Measurements from ENCODE around the gene RET.
"Not testable (repeated sequence)": the region's sequence is repeated elsewhere in the genome, so short reads cannot be mapped to it uniquely, and the experiment has no call there.

RET gene

DNA sequence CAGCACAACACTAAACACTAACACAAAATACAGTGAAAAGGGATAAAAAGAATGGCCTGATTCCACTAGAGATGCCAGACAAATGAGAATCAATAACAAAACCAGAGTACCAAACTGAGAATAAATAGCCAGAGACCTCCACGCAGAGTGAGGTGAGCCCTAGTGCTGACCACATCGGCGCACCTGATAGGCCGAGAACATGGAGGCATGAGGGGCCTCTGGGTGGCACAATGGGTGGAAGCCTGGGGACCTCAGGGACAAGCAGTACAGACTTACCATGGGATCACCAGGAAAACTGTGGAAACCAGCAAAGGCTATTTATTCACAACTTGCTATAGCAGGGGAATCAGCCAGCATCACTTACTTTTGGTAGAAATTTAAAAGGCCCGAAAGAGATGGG is 59.6 kb downstream of the RET start:
- no peak for DNase-seq (ENCODE audit: low read depth)

GRCh38 chr10:43136995-43137716 is 60.3 kb downstream of the RET start:
- DNase-seq (ENCODE audit: low read depth) = no peak

DNA sequence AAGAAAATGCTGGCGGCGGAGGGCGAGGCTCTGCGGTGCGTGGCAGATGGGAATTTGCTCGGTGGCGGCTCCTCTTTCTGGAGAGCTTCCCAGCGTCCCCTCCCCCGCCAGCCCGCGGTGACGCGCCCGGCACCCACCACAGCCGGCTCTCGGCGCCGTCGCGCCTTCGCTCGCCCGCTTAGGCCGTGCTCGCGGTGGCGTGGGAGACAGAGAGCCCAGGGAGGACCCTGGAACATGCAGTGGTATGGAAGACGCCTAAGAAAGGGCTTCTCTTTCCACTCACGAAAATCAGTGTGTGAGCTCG is 60.8 kb downstream of the RET start:
- DNase-seq (ENCODE audit: low read depth) = no peak

DNA sequence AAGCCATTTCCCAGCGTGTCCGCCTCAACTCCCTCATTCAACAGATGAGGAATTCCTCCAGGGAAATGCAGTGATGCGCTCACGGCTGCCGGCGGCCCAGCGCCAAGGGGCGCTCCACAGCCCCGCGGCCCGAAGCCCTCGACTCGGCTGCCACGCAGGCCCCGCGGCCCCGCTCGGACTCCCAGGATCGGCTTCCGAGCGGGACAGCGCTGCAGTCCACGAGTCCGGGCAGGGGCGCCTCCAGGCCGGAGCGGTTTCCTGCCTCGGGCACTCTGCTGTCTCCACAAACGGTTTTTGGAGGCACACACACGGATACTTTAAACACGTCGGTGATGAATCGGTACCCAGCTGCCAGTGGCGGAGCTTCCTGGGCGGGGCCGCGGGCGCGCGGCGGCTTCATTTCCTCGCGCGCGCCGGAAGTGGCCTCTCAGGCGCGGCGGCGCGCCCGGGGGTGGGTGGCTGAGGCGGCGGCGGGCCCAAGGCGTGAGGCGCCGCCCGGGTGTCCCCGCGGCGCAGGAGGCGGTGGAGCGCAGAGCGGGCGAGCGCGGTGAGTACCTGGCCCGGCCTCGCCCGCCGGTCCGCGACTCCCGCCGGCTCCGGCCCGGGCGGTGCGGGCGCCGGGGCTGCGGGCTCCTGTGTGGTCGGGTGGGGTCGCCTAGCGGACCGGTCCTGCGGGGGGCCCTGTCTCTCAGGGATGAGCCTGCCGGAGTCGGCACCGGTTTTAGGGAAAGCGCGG is 61.3 kb downstream of the RET start, which contains the start of gene CSGALNACT2:
CSGALNACT2 (plus strand) TSS at position 425 of the 736 bp plus-strand sequence. CDS start 16,705 bp downstream, outside the sequence.
- DNase-seq (ENCODE audit: low read depth) = peak; percentile 84

- no peak for DNase-seq (ENCODE audit: low read depth)
Observed at GRCh38 chr10:43138757-43139241, 61.9 kb downstream of the RET start.

GRCh38 chr10:43141421-43141820 is 64.6 kb downstream of the RET start:
- DNase-seq (ENCODE audit: low read depth) = no peak

- DNase-seq (ENCODE audit: low read depth) = no peak
Observed at GRCh38 chr10:43145311-43145710, 68.4 kb downstream of the RET start.

DNA sequence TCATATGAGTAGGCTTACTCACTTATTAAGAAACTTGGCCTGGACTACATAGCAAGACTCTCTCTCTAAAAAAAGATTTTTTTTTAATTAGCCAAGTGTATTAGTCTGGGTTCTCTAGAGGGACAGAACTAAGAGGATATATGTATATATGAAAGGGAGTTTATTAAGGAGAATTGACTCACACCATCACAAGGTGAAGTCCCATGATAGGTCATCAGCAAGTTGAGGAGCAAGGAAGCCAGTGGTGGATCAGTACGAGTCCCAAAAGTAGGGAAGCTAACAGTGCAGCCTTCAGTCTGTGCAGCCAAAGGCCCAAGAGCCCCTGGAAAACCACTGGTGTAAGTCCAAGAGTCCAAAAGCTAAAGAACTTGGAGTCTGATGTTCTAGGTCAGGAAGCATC is 69.1 kb downstream of the RET start:
- DNase-seq (ENCODE audit: low read depth) = not testable (repeated sequence)

DNA sequence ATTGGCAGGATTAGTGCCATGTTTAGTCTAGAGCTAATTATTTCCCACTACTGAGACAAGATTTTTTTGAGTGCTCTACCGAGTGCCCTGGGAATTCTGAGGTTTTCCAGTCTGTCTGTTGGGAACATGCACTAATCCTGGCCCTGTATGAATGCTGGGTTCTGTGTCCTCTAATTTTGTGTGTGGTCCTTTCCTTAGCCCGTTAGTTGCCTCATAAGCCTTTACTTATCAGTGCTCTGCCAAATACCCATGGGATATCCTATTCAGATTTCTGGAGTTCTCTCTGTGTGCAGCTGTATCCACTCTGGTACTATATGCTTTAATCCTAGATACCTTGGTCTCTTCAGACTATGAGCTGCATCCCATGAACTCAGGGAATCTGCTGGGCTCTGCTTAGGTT is 74.5 kb downstream of the RET start:
- no peak for DNase-seq (ENCODE audit: low read depth)

- no peak for DNase-seq (ENCODE audit: low read depth)
Observed at GRCh38 chr10:43153901-43154300, 77.0 kb downstream of the RET start.

DNA sequence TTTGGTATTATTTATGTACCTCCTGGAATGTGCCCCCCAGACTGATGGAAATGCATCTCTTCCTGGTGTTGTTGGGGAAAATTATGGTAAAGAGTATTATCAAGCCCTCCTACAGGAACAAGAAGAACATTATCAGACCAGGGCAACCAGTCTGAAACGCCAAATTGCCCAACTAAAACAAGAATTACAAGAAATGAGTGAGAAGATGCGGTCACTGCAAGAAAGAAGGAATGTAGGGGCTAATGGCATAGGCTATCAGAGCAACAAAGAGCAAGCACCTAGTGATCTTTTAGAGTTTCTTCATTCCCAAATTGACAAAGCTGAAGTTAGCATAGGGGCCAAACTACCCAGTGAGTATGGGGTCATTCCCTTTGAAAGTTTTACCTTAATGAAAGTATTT is 78.4 kb downstream of the RET start:
- no peak for DNase-seq (ENCODE audit: low read depth)

GRCh38 chr10:43155741-43156140 is 78.9 kb downstream of the RET start:
- no peak for DNase-seq (ENCODE audit: low read depth)

- DNase-seq (ENCODE audit: low read depth) = no peak
Observed at GRCh38 chr10:43156590-43157341, 79.9 kb downstream of the RET start.

DNA sequence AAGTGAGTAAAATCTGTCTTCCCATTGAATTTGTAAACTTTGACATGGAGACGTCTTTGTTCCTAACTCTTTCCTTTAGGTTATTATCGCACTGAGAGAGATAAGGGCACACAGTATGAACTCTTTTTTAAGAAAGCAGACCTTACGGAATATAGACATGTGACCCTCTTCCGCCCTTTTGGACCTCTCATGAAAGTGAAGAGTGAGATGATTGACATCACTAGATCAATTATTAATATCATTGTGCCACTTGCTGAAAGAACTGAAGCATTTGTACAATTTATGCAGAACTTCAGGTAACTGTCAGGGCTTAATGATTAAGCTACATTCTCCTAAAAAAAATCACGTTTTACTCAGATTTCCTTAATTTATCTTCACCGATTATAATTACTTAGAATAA is 81.8 kb downstream of the RET start:
- no peak for DNase-seq (ENCODE audit: low read depth)

GRCh38 chr10:43160046-43160920 is 83.4 kb downstream of the RET start:
- DNase-seq (ENCODE audit: low read depth) = no peak

DNA sequence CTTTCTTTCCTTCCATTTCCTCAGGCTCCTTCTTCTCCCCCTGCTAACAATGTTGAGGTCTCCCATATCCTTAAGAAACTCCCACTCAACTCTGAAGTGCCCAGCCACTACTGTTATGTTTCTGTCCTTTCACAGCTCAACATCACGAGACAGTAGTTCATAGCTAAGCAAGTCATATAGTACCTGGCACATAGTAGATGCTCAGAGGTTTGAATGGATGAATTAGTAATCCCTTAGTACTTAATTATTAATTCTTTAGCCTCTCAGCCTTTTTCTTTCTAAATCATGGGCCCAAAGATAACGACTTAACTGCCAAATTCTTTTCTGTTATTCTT is 84.0 kb downstream of the RET start:
- DNase-seq (ENCODE audit: low read depth) = no peak

DNA sequence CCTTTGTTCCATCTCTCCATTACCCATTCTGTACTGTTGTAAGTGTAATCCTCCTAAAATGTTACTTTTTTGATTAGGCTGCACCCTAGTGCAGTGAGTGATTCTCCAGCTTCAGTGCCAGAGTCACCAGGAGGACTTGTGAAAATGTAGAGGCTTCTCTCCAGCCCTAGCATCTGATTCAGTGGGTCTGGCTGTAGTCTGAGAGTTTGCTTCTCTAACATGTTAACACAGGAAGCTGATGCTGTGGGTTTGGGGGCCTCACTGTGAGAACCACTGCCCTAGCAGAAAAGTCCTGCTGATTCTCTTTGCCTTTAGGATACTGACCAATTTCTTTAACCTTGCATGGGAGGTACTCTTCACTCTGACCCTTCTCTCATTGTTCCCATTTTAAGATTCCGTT is 85.7 kb downstream of the RET start:
- no peak for DNase-seq (ENCODE audit: low read depth)

GRCh38 chr10:43166207-43166879 is 89.5 kb downstream of the RET start:
- DNase-seq (ENCODE audit: low read depth) = no peak

DNA sequence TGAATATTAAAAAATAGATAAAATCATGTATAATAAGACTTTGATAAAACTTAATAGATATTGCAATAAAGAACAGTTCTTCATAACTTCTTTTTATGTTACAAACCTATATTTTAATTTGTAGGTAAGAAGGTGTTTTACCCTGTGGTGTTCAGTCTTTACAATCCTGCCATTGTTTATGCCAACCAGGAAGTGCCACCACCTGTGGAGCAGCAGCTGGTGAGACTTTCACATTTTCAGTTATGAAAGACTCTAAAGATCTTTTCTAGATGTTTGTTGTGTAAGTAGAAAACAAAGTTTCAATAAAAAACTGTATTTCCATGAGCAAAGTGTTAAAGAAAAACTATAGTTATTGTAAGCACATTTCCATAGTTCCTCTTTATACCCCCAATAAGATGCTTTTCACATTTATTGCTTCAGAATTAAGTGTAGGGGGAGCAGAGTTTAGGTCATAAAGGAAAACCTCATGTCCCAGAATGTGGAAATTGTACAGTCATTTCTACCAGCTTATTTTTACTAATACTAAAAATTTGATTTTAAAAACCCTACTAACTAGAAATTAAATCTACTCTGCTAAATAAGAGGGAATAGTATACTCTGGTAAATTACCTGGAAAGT is 90.1 kb downstream of the RET start:
- no peak for DNase-seq (ENCODE audit: low read depth)

DNA sequence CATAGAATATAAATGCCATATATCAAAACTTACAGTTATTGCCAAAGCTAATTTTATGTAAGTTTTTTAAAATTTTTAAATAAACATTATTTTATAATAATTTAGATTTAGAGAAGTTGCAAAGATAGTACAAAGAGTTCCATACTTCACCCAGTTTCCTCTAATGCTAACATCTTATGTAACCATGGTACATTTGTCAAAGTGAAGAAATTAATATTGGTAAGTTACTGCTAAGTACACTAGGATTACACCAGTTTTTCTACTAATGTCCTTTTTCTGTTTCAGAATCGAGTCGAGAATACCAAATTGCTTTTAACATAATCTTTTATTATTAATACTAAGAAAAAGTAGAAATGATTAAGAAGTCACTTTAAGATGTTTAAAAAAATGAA is 90.6 kb downstream of the RET start:
- no peak for DNase-seq (ENCODE audit: low read depth)

- DNase-seq (ENCODE audit: low read depth) = no peak
Observed at GRCh38 chr10:43170491-43170890, 93.6 kb downstream of the RET start.

Measured in stromal cell of bone marrow (primary cell).